HepG2 (cell line): ENCODE results near the gene STK25.

Source experiments
- BHLHE40 ChIP-seq: IDR thresholded peaks from 2 replicates; pipeline ENCODE4 v1.6.1; 2011; ENCODE audit warnings: low read length, improper control_type of control experiment
- BRCA1 ChIP-seq: sonication (generic); formaldehyde crosslinking; IDR thresholded peaks from 2 replicates; pipeline ENCODE4 v1.4.0; 2020; ENCODE audit warnings: missing genetic modification reagents
- CAMTA2 ChIP-seq: sonication (generic); formaldehyde crosslinking; IDR thresholded peaks from 2 replicates; pipeline ENCODE4 v1.4.0; 2020; ENCODE audit warnings: mild to moderate bottlenecking, missing genetic modification reagents, borderline replicate concordance
- MXD1 ChIP-seq: sonication (generic); formaldehyde crosslinking; IDR thresholded peaks from 2 replicates; pipeline ENCODE4 v1.4.0; 2020; ENCODE audit warnings: mild to moderate bottlenecking, missing genetic modification reagents
- POLR2A ChIP-seq, 2 experiments: IDR thresholded peaks; 2 replicates each; pipeline ENCODE4 v1.6.1; 2011; ENCODE audit warnings: low read depth in 2 of 2, low read length in 2 of 2, mild to moderate bottlenecking in 1 of 2, moderate library complexity in 1 of 2; ENCODE audit not compliant: insufficient read depth in 1 of 2
- SMAD3 ChIP-seq: sonication (generic); formaldehyde crosslinking; IDR thresholded peaks from 2 replicates; pipeline ENCODE4 v1.4.0; 2020; ENCODE audit warnings: missing genetic modification reagents
- ZNF839 ChIP-seq: sonication (generic); formaldehyde crosslinking; IDR thresholded peaks from 2 replicates; pipeline ENCODE4 v1.4.0; 2020; ENCODE audit warnings: missing genetic modification reagents, mild to moderate bottlenecking, borderline replicate concordance
- TF ChIP-seq, protein P1 (sequence below): sonication (generic); formaldehyde crosslinking; IDR thresholded peaks from 2 replicates; pipeline ENCODE4 v1.5.0; 2020; ENCODE audit warnings: mild to moderate bottlenecking, missing genetic modification reagents, moderate library complexity
- TF ChIP-seq, protein P2 (sequence below): IDR thresholded peaks from 2 replicates; pipeline ENCODE4 v1.6.1; 2012; ENCODE audit warnings: low read length, improper control_type of control experiment
- TF ChIP-seq, protein P3 (sequence below): sonication (generic); formaldehyde crosslinking; IDR thresholded peaks from 2 replicates; pipeline ENCODE4 v1.4.0; 2020; ENCODE audit warnings: missing genetic modification reagents

DNA sequence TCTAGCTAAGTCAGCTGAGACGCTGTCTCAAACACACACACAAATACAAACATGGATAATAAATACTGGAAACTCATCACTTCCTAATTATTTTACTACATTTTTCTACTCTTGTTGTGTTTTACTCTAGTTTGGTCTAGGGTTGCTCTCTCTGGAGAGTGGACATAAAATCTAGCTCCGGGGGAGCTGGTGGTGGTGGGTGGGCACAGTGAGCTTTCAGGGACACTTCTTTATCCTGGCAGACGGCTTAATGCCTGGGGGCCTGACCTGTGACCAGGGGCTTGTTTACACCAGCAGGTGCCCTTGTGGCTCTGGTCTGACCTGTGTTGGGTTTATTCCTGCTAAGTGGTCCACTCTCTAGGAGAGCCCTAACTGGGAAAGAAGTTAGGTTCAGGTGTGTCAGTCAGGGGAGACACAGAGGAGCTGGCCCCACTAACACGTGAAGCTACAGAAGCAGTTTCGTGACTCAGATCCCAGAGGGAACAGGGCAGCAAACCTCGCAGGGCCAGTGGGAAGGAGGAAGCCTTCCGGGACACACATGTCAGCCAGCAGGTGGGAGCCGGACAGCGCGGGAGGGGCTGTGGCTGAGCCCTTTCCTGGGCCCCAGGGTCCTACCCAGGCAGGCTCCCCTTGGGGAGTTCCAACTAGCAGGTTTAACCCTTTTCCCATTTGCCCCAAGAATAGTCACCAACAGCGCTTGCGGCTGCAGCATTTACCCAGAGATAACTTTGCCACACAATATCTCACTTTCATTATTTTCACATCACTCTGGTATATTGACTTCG is 27.7 kb upstream of the STK25 start:
- TF ChIP-seq POLR2A (IDR thresholded peaks at IDR 0.05; ENCODE audit: insufficient read depth in 1 of 2, low read depth in 2 of 2, low read length in 2 of 2) (no peak), CAMTA2 (no peak), SMAD3 (CRISPR knock-in tag) (no peak), MXD1 (CRISPR knock-in tag) (no peak), BRCA1 (CRISPR knock-in tag) (no peak), ZNF839 (no peak), BHLHE40 (no peak)
- TF ChIP-seq, protein P1, sequence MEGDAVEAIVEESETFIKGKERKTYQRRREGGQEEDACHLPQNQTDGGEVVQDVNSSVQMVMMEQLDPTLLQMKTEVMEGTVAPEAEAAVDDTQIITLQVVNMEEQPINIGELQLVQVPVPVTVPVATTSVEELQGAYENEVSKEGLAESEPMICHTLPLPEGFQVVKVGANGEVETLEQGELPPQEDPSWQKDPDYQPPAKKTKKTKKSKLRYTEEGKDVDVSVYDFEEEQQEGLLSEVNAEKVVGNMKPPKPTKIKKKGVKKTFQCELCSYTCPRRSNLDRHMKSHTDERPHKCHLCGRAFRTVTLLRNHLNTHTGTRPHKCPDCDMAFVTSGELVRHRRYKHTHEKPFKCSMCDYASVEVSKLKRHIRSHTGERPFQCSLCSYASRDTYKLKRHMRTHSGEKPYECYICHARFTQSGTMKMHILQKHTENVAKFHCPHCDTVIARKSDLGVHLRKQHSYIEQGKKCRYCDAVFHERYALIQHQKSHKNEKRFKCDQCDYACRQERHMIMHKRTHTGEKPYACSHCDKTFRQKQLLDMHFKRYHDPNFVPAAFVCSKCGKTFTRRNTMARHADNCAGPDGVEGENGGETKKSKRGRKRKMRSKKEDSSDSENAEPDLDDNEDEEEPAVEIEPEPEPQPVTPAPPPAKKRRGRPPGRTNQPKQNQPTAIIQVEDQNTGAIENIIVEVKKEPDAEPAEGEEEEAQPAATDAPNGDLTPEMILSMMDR (CRISPR knock-in tag) = no peak
- TF ChIP-seq, protein P2, sequence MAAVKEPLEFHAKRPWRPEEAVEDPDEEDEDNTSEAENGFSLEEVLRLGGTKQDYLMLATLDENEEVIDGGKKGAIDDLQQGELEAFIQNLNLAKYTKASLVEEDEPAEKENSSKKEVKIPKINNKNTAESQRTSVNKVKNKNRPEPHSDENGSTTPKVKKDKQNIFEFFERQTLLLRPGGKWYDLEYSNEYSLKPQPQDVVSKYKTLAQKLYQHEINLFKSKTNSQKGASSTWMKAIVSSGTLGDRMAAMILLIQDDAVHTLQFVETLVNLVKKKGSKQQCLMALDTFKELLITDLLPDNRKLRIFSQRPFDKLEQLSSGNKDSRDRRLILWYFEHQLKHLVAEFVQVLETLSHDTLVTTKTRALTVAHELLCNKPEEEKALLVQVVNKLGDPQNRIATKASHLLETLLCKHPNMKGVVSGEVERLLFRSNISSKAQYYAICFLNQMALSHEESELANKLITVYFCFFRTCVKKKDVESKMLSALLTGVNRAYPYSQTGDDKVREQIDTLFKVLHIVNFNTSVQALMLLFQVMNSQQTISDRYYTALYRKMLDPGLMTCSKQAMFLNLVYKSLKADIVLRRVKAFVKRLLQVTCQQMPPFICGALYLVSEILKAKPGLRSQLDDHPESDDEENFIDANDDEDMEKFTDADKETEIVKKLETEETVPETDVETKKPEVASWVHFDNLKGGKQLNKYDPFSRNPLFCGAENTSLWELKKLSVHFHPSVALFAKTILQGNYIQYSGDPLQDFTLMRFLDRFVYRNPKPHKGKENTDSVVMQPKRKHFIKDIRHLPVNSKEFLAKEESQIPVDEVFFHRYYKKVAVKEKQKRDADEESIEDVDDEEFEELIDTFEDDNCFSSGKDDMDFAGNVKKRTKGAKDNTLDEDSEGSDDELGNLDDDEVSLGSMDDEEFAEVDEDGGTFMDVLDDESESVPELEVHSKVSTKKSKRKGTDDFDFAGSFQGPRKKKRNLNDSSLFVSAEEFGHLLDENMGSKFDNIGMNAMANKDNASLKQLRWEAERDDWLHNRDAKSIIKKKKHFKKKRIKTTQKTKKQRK = no peak
- TF ChIP-seq, protein P3, sequence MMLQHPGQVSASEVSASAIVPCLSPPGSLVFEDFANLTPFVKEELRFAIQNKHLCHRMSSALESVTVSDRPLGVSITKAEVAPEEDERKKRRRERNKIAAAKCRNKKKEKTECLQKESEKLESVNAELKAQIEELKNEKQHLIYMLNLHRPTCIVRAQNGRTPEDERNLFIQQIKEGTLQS = no peak
